Natural killer cell (primary cell): Measurements from ENCODE around the gene B3GNT3. TPM values are rescaled to one million over a fixed set of nuclear protein-coding genes. Genes with fewer than 3 reads are reported as not detected.

Experiments
- ATAC-seq, 3 donors: fragments of 150-1000 bp in 2 of 3; fragments of 200-7000 bp in 1 of 3; cut with Tn5 transposase; 1 replicate in 1 of 3; 2 replicates in 2 of 3; pipeline ENCODE4 v1.10.0; 2021; ENCODE audit warnings: mild to moderate bottlenecking in 2 of 3, moderate library complexity in 2 of 3
- DNase-seq, 2 donors: peaks; one replicate each; pipeline versions ENCODE4 v3.0.0 to v3.0.0-alpha.2; 2013 to 2021; ENCODE audit warnings: mixed read lengths in 1 of 2
- H3K27ac ChIP-seq: one replicate; pipeline ENCODE4 v1.5.1; 2013; ENCODE audit warnings: mild to moderate bottlenecking, low read length
- H3K27me3 ChIP-seq: one replicate; pipeline ENCODE4 v1.6.1; 2013; ENCODE audit warnings: low read length; ENCODE audit not compliant: control insufficient read depth, insufficient read depth
- H3K36me3 ChIP-seq: one replicate; pipeline ENCODE4 v1.6.1; 2013; ENCODE audit warnings: low read length; ENCODE audit not compliant: control insufficient read depth, insufficient read depth
- H3K4me1 ChIP-seq: one replicate; pipeline ENCODE4 v1.6.1; 2013; ENCODE audit warnings: low read length; ENCODE audit not compliant: control insufficient read depth, insufficient read depth
- H3K4me3 ChIP-seq: one replicate; pipeline ENCODE4 v1.5.1; 2013; ENCODE audit warnings: low read length
- H3K9me3 ChIP-seq: one replicate; pipeline ENCODE4 v1.6.1; 2013; ENCODE audit warnings: low read length; ENCODE audit not compliant: control insufficient read depth, insufficient read depth
- H3K27ac Mint-ChIP-seq, 2 donors: one replicate each; pipeline ENCODE4 v1.8.0; 2022; ENCODE audit warnings: mild to moderate bottlenecking in 2 of 2, mixed read lengths in 2 of 2, moderate library complexity in 1 of 2
- H3K27me3 Mint-ChIP-seq, 2 donors: one replicate each; pipeline ENCODE4 v1.8.0; 2022; ENCODE audit warnings: low read depth in 2 of 2, mixed read lengths in 2 of 2
- H3K36me3 Mint-ChIP-seq: one replicate; pipeline ENCODE4 v1.8.0; 2022; ENCODE audit warnings: mixed read lengths
- H3K4me1 Mint-ChIP-seq, 2 donors: one replicate each; pipeline ENCODE4 v1.8.0; 2022; ENCODE audit warnings: mixed read lengths in 2 of 2
- H3K4me3 Mint-ChIP-seq: one replicate; pipeline ENCODE4 v1.8.0; 2022; ENCODE audit warnings: mild to moderate bottlenecking, moderate library complexity, mixed read lengths
- H3K9me3 Mint-ChIP-seq, 2 donors: one replicate each; pipeline ENCODE4 v1.8.0; 2022; ENCODE audit warnings: mixed read lengths in 2 of 2
- CTCF ChIP-seq: fragments of 200-600 bp; IDR thresholded peaks from one replicate; pipeline ENCODE4 v1.8.0; 2022; ENCODE audit warnings: antibody characterized with exemption
- WGBS: methylation state at CpG from one replicate; pipeline ENCODE4 v1.1.7; 2013; ENCODE audit warnings: missing lambda C conversion rate; ENCODE audit not compliant: insufficient coverage; 5-methylcytosine and 5-hydroxymethylcytosine counted together
- intact Hi-C: fragments of 100-400 bp; cut with micrococcal nuclease; formaldehyde crosslinking; loops from one replicate; pipeline ENCODE4 v1.14.2; 2022
- total RNA-seq, 4 donors: library from RNA; stranded (reverse); fragments of 120-200 nt in 1 of 4; gene quantifications; one replicate each; pipeline versions ENCODE4 v1.2.3 to v1.2.4, GENCODE V29; 2013 to 2022

The B3GNT3 gene
- total RNA-seq, 3 donors from 2014 or later (not counting 1 experiment from before 2014, with no cell fraction given): not detected

GRCh38 chr19:17761148-17761547 lies 33.8 kb upstream of the B3GNT3 start:
- no peaks in the 10 kb centered on the region for H3K27me3 ChIP-seq
- Mint-ChIP-seq H3K4me3 (no peak overlapping the region), H3K27ac (no peak overlapping the region), H3K9me3 (no peaks in the 10 kb centered on the region), H3K27me3 (no peaks in the 10 kb centered on the region), H3K36me3 (no peaks in the 10 kb centered on the region), H3K4me1 (peaks cover 5 to 8% of the 10 kb centered on the region in 2 donors)
- no peak overlapping the region for H3K4me3 ChIP-seq
- DNase-seq (no peak), ATAC-seq (no peak)
- 96% methylated on average over 2 of the region's 4 CpGs for WGBS
- intact Hi-C loops: no loop called here
- no peak for TF ChIP-seq CTCF
- H3K4me1 ChIP-seq: peaks cover 7% of the 10 kb centered on the region
- no peak overlapping the region for H3K27ac ChIP-seq
- no peaks in the 10 kb centered on the region for H3K9me3 ChIP-seq
- H3K36me3 ChIP-seq: peaks cover 22% of the 10 kb centered on the region

GRCh38 chr19:17762505-17763229 lies 32.3 kb upstream of the B3GNT3 start:
- Histone ChIP-seq H3K27me3 (no peaks in the 10 kb centered on the region), H3K27ac (no peak overlapping the region), H3K4me3 (no peak overlapping the region), H3K9me3 (no peaks in the 10 kb centered on the region), H3K36me3 (peaks cover 29% of the 10 kb centered on the region), H3K4me1 (peaks cover 12% of the 10 kb centered on the region)
- no peak for ATAC-seq
- intact Hi-C loops: loop anchor here (2.0 kb wide), 1 partner anchor 36 kb away; no protein-coding TSS in a partner anchor
- TF ChIP-seq CTCF: no peak
- Mint-ChIP-seq H3K4me1 (peaks cover 5 to 8% of the 10 kb centered on the region in 2 donors), H3K27me3 (no peaks in the 10 kb centered on the region), H3K9me3 (no peaks in the 10 kb centered on the region), H3K36me3 (no peaks in the 10 kb centered on the region), H3K27ac (peak overlapping the region in 1 of 2 donors; percentile 33), H3K4me3 (no peak overlapping the region)
- WGBS: 95% methylated on average over 17 of the region's 17 CpGs
- no peak for DNase-seq

GRCh38 chr19:17764348-17764747 lies 30.6 kb upstream of the B3GNT3 start:
- Histone ChIP-seq H3K27me3 (no peaks in the 10 kb centered on the region), H3K4me1 (peaks cover 12% of the 10 kb centered on the region), H3K4me3 (no peak overlapping the region), H3K27ac (no peak overlapping the region), H3K9me3 (no peaks in the 10 kb centered on the region), H3K36me3 (peaks cover 38% of the 10 kb centered on the region)
- ATAC-seq (no peak), DNase-seq (no peak)
- intact Hi-C loops: no loop called here
- Mint-ChIP-seq H3K4me3 (no peak overlapping the region), H3K36me3 (no peaks in the 10 kb centered on the region), H3K27ac (peak overlapping the region in 1 of 2 donors; percentile 80), H3K4me1 (peaks cover 5 to 8% of the 10 kb centered on the region in 2 donors), H3K27me3 (no peaks in the 10 kb centered on the region), H3K9me3 (no peaks in the 10 kb centered on the region)
- 100% methylated on average over 1 of the region's 7 CpGs for WGBS
- no peak for TF ChIP-seq CTCF
